T-helper 2 cell treated with Interferon-gamma antibody and Interleukin-4, amounts not matched to agents 100 ng/mL and 5 ng/mL, for 36 hours (primary cell): Measurements from ENCODE around the gene MYO5C. TPM values are rescaled to one million over a fixed set of nuclear protein-coding genes. Genes with fewer than 3 reads are reported as not detected.

Source experiments
- intact Hi-C: fragments of 100-400 bp; cut with micrococcal nuclease; formaldehyde crosslinking; loops from one replicate; pipeline ENCODE4 v1.15.1; 2023
- total RNA-seq: library from RNA; stranded (reverse); gene quantifications from 2 replicates; pipeline ENCODE4 v1.2.3, GENCODE V29; 2022

The MYO5C gene
- total RNA-seq, 1 donor from 2014 or later: 1.2 TPM

DNA sequence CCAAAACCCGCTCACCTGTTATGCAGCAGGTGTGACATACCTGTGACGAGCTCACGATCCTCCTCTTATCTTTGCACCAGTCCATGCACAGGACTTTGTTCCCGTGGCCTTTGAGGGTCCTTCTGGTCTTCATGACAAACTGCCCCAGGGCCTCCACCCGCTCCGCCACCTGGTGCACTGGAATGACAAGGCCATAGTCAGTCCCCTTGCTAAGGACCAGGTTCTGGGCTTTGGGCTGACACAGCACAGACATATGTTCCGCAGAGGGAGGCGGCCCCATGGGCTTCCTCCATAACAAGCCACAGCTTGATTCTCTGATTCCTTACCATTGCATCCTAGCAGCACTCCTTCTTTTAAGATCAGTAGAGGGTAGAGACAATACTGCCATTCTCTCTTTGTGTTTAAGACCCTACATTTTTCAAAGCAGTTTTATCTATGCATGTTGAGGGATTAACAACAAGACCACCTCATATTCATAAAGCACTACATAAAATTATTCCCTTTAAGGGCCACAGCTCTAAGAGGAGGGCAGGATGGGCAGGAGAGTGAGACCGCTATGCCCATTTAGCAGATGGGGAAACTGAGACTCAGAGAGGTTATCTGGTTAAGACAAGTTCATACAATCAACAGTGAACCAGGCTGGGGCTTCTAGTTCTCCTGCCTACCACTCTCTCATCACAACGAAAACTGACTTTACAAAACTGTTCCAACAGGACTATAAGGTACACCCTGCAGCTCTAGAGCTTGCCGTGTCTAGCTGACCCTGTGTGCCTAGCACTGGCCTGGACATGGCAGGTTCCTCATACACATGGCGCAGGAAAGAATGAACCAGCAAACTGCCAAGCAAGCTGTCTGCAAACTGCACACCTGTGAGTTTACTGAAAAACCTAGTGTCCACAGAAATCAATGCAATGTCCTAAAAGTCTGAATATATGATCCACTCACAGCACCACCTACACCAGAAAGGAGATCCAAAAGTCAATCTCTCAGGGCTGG is 141.4 kb downstream of the MYO5C start:
- intact Hi-C loops: no loop called here

DNA sequence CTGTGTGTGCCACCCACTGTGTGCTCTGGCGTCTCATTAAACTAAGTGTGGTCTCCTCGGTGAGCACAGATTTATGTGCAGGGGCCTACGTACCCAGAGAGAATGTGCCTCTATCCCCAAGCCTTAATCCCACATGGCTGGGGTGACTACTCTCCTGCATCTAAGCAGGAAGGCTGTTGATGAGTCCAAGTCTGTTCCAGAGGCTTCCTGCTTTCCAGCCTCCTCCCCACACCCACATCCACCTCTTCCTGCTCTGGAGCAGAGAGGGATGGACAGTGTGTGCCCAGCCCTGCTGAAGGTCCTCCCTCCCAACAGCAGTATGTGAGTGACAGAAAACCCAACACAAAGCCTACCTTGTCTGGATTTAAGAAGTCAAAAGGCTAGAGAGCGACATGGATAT is 144.3 kb downstream of the MYO5C start:
- intact Hi-C loops: no loop called here

DNA sequence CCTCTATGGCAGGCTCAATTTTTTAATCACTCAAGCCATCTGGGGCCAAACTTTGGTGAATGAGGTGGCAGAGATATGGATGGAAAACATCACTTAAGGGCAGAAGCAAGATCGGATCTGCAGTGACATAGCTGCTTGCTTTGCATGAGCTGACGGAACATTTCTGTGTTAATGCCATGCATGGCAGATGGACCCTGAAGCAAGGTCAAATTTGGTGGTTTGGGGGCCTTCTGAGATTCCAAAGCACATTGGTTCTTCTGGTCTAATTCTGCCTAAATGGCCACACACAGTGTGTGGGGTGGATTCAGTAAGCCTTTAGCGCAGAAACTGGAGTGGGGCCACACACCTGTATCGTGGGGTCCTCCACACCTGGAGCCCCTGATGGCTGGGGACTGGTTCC is 144.7 kb downstream of the MYO5C start:
- intact Hi-C loops: no loop called here

DNA sequence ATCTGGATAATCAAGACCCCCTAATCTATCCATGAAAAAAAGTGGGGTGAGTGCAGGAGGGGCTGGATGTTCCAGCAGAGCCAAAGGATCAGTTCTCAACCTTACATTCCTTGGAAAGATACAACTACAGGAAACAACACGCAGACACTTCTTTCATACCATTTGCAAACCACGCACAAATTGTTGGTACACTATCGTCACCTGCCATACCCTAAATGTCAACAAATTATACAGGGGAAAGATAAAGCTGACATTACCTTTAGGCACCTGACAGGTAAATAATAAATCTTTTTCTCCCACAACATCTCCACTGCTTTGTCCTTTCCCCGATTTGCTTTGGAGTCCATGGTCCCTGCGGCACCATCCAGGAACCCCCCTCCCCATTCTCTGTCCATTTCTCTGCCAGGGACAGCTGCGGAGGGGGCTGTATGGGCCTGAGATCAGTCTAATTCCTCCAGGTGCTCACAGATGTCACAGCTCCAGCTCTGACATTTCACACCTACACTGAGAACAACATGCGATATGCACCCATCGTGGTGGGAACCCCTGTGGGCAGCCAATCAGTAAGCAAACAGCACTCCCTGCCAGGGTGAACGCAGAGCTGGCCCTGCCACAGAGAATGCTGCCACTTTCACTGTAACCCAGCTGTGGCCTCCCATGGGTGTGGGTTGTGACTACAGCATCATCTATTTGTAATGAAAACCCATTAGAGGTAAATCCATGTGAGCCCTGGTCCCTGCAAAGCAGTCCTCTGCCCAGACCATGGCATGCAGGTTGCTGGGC is 145.4 kb downstream of the MYO5C start:
- intact Hi-C loops: no loop called here

DNA sequence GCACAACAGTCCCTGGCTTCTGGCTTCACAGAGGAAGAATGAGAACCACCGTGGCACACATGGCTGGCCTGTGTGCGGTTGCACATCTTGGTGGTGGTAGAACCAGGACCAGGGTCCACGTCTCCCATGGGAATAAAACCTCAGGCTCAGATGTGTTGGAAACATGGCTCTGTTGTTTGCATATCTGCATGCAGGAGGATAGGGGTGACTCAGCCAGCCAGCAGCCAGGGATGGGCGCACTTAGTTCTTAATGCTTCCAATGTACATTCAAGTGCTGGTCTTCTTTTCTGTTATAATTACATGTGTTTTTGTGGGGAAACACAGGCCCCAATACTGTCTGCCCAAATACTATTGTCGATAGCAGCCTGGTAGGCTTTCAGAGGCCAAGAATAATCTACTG is 147.2 kb downstream of the MYO5C start:
- intact Hi-C loops: no loop called here

DNA sequence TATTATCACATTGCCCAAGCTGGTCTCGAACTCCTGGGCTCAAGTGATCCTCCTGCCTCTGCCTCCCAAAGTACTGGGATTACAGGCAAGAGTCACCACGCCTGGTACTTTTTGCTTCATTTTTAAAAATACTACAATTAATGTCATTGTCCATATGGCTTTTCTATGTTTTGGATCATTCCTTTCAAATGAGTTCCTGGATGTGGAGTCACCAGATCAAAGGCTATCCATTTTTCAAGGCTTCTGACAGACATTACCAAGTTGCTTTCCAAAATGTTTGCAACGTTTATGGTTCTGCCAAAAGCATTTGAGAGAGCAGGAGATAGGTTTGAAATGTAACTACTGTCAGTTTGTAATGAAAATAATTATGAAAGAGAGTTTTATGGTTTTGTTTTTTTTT is 148.8 kb downstream of the MYO5C start:
- intact Hi-C loops: no loop called here

DNA sequence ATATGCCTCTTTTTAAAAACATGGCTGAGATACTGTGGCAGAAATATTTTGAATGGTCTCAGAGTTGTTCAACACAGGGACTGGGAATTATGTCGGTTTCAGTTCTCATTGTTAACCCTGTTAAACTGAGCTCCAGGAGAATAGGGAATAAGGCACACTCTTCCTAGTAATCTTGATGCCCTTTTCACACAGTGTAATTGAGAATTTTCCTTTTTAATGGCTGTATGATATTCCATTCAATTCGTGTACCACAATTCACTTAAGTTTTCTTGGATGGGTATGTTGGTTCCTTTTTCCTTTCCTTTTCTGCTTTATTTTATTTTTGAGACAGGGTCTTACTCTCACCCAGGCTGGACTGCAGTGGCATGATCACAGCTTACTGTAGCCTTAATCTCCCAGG is 149.3 kb downstream of the MYO5C start:
- intact Hi-C loops: no loop called here

DNA sequence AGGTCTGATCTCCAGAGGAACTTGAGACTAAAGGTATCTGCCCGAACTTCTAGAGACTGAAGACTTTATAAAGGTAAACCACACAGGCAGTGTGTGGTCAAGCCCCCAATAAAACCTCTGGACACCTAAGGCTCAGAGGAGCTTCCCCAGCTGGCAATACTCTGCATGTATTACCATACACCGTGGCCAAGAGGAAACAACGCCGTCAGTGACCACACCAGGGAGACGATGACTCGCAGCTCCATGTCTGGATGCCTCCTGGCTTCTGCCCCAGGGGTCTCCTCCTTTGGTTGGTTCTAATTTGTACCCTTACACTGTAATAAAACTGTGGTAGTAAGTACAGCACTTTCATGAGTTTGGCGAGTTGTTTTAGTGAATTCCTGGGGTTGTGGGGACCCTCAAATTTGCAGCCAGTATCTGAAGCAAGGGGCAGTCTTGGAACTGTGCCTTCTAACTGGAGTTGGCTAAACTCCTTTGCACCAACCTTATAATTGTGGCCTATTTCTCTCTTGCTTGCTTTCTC is 150.9 kb downstream of the MYO5C start:
- intact Hi-C loops: loop anchor here (5.0 kb wide), 1 partner anchor 257 kb away; no protein-coding TSS in a partner anchor

DNA sequence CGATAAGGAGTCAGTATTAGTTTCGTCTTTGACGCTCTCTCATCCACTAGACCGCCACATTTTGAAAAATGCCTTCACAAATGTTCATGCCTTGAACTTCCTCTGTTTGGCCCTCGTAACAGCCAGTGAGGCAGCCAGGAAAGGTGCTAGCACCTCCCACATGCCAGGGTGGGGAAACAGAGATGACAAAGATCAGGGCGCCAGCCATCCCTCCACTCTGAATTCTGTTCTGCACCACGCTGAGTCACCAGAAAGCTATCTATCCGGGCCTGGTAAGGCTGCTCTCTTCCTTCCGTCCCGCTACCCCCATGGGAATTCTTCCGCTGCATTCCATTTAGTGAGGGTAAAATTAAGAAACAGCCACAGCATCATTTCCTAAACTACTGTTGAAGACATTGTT is 151.7 kb downstream of the MYO5C start:
- intact Hi-C loops: loop anchor here (5.0 kb wide), 1 partner anchor 257 kb away; no protein-coding TSS in a partner anchor

Other genes with a start within 250 kb of the MYO5C start
- 0.16 and 0.25 TPM in 2 replicates for gene BCL2L10, start 183.0 kb downstream of the MYO5C start, total RNA-seq
- 43.6 and 44.8 TPM in 2 replicates for gene GNB5, start 104.4 kb downstream of the MYO5C start, total RNA-seq
- gene MYO5A, start 233.1 kb upstream of the MYO5C start, total RNA-seq: 30.8 and 31.4 TPM in 2 replicates